Vagina (tissue), 2 donors: ENCODE measurements around the gene URM1. TPM values are rescaled to one million over a fixed set of nuclear protein-coding genes. Genes with fewer than 3 reads are reported as not detected.
A peak's percentile ranks its signal among the peaks of the same experiment; 100 is the strongest.

Source experiments
- DNase-seq, 2 donors: peaks; one replicate each; pipeline ENCODE4 v3.0.0-alpha.2; 2017; ENCODE audit errors: extremely low spot score in 2 of 2
- H3K27ac ChIP-seq: fragments of 200-600 bp; sonication (generic); one replicate; pipeline ENCODE4 v1.5.1; 2019
- H3K27me3 ChIP-seq: fragments of 200-600 bp; sonication (generic); one replicate; pipeline ENCODE4 v1.5.1; 2019
- H3K36me3 ChIP-seq, 2 donors: fragments of 200-600 bp; sonication (generic); one replicate each; pipeline ENCODE4 v1.5.1; 2017 to 2019
- H3K4me1 ChIP-seq: fragments of 200-600 bp; sonication (generic); one replicate; pipeline ENCODE4 v1.5.1; 2019
- H3K4me3 ChIP-seq, 2 donors: fragments of 200-600 bp; sonication (generic); 1 replicate in 1 of 2; 2 replicates in 1 of 2; pipeline ENCODE4 v1.5.1; 2016 to 2019
- H3K9me3 ChIP-seq: fragments of 200-600 bp; sonication (generic); one replicate; pipeline ENCODE4 v1.5.1; 2019
- POLR2A ChIP-seq, 2 donors: fragments of 450-650 bp; IDR thresholded peaks; one replicate each; pipeline ENCODE4 v1.6.1; 2017; ENCODE audit warnings: antibody characterized with exemption in 2 of 2, mild to moderate bottlenecking in 2 of 2, moderate library complexity in 2 of 2
- POLR2AphosphoS5 ChIP-seq, 2 donors: sonication (generic); formaldehyde crosslinking; IDR thresholded peaks; one replicate each; pipeline ENCODE4 v1.9.0; 2017; ENCODE audit warnings: antibody characterized with exemption in 2 of 2, mild to moderate bottlenecking in 2 of 2, low read depth in 1 of 2; ENCODE audit not compliant: insufficient read depth in 1 of 2
- intact Hi-C: fragments of 100-400 bp; cut with DNase I; formaldehyde crosslinking; loops from one replicate; pipeline ENCODE4 v1.15.1; 2023
- microRNA counts, 2 donors: library from miRNA; unstranded; fragments of <30 nt; microRNA quantifications; one replicate each; lab custom pipeline; 2016 to 2017
- microRNA-seq: library from miRNA; unstranded; fragments of <30 nt; microRNA quantifications from one replicate; pipeline ENCODE4, GENCODE V29; 2017; ENCODE audit warnings: borderline number of aligned reads, borderline replicate concordance
- total RNA-seq: library from RNA; depleted of rRNA; stranded (reverse); fragments of >200 nt; gene quantifications from one replicate; pipeline ENCODE4 v1.2.3, GENCODE V29; 2016
- TF ChIP-seq, protein P1 (sequence below), 3 experiments: fragments of 450-650 bp in 2 of 3; fragments of 200-600 bp in 1 of 3; sonication (generic) in 1 of 3; IDR thresholded peaks; one replicate each; pipeline ENCODE4 v1.5.1; 2017 to 2019; ENCODE audit warnings: antibody characterized with exemption in 3 of 3, mild to moderate bottlenecking in 2 of 3, moderate library complexity in 2 of 3

Gene URM1
- total RNA-seq, 1 donor from 2014 or later: 15.2 TPM

GRCh38 chr9:128438343-128439109 is 67.4 kb downstream of the URM1 start:
- no peak for TF ChIP-seq POLR2A (IDR thresholded peaks at IDR 0.05)
- TF ChIP-seq, protein P1, sequence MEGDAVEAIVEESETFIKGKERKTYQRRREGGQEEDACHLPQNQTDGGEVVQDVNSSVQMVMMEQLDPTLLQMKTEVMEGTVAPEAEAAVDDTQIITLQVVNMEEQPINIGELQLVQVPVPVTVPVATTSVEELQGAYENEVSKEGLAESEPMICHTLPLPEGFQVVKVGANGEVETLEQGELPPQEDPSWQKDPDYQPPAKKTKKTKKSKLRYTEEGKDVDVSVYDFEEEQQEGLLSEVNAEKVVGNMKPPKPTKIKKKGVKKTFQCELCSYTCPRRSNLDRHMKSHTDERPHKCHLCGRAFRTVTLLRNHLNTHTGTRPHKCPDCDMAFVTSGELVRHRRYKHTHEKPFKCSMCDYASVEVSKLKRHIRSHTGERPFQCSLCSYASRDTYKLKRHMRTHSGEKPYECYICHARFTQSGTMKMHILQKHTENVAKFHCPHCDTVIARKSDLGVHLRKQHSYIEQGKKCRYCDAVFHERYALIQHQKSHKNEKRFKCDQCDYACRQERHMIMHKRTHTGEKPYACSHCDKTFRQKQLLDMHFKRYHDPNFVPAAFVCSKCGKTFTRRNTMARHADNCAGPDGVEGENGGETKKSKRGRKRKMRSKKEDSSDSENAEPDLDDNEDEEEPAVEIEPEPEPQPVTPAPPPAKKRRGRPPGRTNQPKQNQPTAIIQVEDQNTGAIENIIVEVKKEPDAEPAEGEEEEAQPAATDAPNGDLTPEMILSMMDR (IDR thresholded peaks at IDR 0.05): peak; percentile 84 to 93 (median 88)
- TF ChIP-seq POLR2AphosphoS5 (IDR thresholded peaks at IDR 0.05; ENCODE audit: insufficient read depth in 1 of 2, low read depth in 1 of 2): peak; percentile 32 to 63
- intact Hi-C loops: loop anchor here (10.0 kb wide), 1 partner anchor 56 kb away; no protein-coding TSS in a partner anchor
- peaks cover 9% of the 10 kb centered on the region for H3K4me1 ChIP-seq

DNA sequence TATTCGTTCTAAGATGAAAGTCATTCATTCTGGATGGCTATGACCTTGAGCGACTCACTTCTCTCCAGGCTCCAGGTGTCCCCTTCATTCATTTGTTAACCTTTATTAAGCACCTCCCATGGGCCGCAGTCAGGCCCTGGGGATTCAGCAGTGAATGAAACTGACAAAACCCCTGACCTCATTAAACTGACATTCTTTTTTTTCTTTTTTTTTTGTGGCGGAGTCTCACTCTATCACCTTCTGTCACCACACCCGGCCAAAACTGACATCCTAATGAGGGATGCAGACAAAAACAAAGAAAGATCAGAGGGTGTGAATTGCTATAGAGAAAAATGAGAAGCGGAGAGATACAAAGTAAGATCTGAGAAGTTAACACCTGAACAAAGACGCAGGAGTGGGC is 68.1 kb downstream of the URM1 start:
- no peak for DNase-seq
- H3K36me3 ChIP-seq: no peaks in the 10 kb centered on the region

More at GRCh38 chr9:128438343-128439109, 67.4 kb downstream of the URM1 start:
- Histone ChIP-seq H3K27ac (peak overlapping the region; percentile 13), H3K4me3 (no peak overlapping the region), H3K9me3 (no peaks in the 10 kb centered on the region), H3K27me3 (no peaks in the 10 kb centered on the region), H3K36me3 (no peaks in the 10 kb centered on the region)
- DNase-seq: no peak

More for the DNA sequence above, 68.1 kb downstream of the URM1 start:
- peaks cover 9% of the 10 kb centered on the region for H3K4me1 ChIP-seq
- peak overlapping the region; percentile 13 for H3K27ac ChIP-seq
- H3K9me3 ChIP-seq: no peaks in the 10 kb centered on the region
- H3K27me3 ChIP-seq: no peaks in the 10 kb centered on the region
- no peak overlapping the region for H3K4me3 ChIP-seq
- intact Hi-C loops: loop anchor here (10.0 kb wide), 1 partner anchor 56 kb away; no protein-coding TSS in a partner anchor
- TF ChIP-seq POLR2A (IDR thresholded peaks at IDR 0.05): no peak

MicroRNAs within 50 kb of the gene (microRNA counts, 767-probe panel; counts per million panel counts)
- 238 to 261 counts per million in 2 donors for microRNA hsa-miR-219-2-3p (lab: Ali Mortazavi, UCI)

Small RNA genes lying within 50 kb of the gene (microRNA-seq; reads per million reads assigned to microRNA genes)
- gene MIR219B: not detected

Other genes starting within 250 kb of the URM1 start
- gene PTGES2, start 243.6 kb upstream of the URM1 start, total RNA-seq: 101 TPM
- 136 TPM for gene LCN2, start 221.9 kb upstream of the URM1 start, total RNA-seq
- 134 TPM for gene BBLN, start 211.1 kb upstream of the URM1 start, total RNA-seq
- 101 TPM for gene CIZ1, start 179.8 kb upstream of the URM1 start, total RNA-seq
- gene DNM1, start 168.0 kb upstream of the URM1 start, total RNA-seq: 33.4 TPM
- gene GOLGA2, start 95.4 kb upstream of the URM1 start, total RNA-seq: 84.5 TPM
- gene SWI5, start 95.1 kb upstream of the URM1 start, total RNA-seq: 42.7 TPM
- 11.3 TPM for gene TRUB2, start 48.9 kb upstream of the URM1 start, total RNA-seq
- gene COQ4, start 48.5 kb upstream of the URM1 start, total RNA-seq: 42.0 TPM
- gene SLC27A4, start 30.8 kb upstream of the URM1 start, total RNA-seq: 28.0 TPM
- gene CERCAM, start 49.5 kb downstream of the URM1 start, total RNA-seq: 36.1 TPM
- gene ODF2, start 84.6 kb downstream of the URM1 start, total RNA-seq: 18.9 TPM
- 20.9 TPM for gene GLE1, start 133.3 kb downstream of the URM1 start, total RNA-seq
- gene SPTAN1, start 181.2 kb downstream of the URM1 start, total RNA-seq: 292 TPM